HG03025 (cell line): ENCODE results near the gene EMC10.
A peak's percentile ranks its signal among the peaks of the same experiment; 100 is the strongest.
"Not testable (repeated sequence)": the region's sequence is repeated elsewhere in the genome, so short reads cannot be mapped to it uniquely, and the experiment has no call there.

ENCODE experiments used
- ATAC-seq: cut with Tn5 transposase; IDR thresholded peaks from one replicate; pipeline ENCODE4 v1.9.1; 2021; ENCODE audit warnings: mild to moderate bottlenecking, moderate library complexity; ENCODE audit not compliant: unreplicated experiment, low FRiP score

EMC10 gene

DNA sequence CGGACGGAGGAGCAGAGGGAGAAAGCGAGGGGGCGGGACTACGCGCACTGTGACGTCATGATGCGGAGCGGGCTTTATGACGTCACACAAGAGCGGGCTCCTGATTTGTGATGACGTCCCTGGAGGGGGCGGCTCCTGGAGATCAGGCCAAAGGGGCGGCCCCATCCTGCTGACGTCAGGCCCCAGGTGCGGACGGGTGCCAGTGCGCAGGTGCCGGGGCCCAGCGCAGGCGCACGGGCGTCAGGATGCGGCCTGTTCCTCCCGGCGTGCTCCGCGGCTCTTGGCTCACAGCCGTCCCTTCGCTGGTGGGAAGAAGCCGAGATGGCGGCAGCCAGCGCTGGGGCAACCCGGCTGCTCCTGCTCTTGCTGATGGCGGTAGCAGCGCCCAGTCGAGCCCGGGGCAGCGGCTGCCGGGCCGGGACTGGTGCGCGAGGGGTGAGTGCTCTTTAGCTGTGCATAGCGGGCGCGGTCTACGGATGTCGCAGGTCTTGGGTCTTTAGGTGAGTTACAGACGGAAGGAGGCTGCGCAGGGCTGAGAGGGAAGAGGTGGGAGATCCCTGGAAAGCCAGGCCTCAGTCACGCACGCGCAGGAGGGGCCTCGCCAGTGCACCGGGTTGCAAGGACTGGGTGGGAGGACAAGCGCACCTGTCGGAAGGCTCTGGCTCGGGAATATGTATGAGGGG is at the start of gene EMC10, which contains the start of gene GARIN5A:
EMC10 (plus strand) TSS at position 284 of the 683 bp plus-strand sequence; CDS start at position 322, 38 bp downstream.
GARIN5A (minus strand) TSS at position 625 of the 683 bp plus-strand sequence; CDS start at position 165, 460 bp downstream.
- ATAC-seq: peak; percentile 80

DNA sequence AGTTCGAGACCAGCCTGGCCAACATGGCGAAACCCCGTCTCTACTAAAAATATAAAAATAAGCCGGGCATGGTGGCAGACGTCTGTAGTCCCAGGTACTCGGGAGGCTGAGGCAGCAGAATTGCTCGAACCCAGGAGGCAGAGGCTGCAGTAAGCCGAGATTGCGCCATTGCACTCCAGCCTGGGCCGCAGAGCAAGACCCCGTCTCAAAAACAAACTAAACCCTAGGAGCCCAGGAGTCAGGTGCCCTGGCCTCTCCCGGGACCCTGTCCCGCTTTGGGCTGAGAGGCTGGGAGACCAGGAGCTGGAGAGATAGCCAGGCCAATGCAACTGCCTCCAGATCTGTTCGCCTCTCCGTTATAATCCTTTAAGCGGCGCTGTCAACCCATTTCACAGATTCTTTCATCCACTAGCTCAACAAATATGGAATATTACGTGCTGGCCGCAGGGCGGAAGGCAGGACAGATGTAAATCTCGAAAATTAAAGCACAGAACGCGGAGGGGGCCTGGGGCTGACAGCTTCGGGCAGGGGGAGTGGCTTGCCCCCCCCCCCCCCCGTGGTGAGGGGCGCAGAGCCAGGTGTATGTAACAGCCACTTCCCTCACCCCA is 48.9 kb upstream of the EMC10 start:
- ATAC-seq: no peak

DNA sequence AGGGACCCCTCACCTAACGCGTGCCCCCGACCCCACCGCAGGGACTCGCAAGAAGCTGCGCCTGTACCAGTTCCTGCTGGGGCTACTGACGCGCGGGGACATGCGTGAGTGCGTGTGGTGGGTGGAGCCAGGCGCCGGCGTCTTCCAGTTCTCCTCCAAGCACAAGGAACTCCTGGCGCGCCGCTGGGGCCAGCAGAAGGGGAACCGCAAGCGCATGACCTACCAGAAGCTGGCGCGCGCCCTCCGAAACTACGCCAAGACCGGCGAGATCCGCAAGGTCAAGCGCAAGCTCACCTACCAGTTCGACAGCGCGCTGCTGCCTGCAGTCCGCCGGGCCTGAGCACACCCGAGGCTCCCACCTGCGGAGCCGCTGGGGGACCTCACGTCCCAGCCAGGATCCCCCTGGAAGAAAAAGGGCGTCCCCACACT is 48.3 kb upstream of the EMC10 start:
- ATAC-seq: no peak

DNA sequence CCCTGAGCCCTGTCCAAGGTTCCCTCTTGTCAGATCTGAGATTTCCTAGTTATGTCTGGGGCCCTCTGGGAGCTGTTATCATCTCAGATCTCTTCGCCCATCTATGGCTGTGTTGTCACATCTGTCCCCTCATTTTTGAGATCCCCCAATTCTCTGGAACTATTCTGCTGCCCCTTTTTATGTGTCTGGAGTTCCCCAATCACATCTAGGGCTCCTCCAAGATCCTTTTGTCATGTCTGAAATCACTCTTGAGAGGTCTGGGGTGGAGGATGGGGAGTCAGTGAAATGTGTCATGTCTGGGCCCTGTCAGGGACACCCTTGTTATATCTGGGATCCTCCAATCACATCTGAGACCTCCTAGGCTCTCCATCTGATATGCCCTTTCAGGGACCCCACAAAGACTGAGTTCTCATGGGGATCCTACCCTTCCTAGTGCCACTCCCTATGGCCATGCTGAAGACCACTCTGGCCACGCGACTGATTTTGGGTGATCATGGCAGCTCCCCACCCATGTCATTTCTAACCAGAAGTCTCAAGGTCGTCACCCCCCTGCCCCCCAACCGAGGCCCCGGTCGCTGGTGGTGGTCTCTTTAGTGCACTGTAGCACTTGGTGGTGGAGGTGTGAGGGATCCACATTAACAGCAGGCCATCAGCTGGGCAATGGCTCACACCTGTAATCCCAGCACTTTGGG is 47.4 kb upstream of the EMC10 start:
- no peak for ATAC-seq

DNA sequence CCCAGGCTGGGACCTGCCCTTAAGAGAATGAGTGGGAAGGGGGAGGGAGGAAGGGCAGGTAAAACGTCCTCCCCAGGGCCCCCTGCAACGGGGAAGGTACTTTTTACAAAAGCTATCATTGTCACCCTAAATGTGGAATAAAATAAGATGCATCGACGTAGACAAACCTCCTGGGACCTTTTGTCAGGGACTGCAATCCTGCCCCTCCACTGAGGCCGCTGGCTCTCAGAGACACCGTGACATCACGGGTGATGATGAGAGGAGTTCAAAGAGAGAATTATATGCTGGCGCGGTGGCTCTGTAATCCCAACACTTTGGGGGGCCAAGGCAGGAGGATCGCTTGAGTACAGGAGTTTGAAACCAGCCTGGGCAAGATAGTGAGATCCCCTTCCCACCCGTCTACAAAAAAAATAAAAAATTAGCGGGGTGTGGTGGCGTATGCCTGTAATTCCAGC is 45.4 kb upstream of the EMC10 start:
- ATAC-seq: no peak

DNA sequence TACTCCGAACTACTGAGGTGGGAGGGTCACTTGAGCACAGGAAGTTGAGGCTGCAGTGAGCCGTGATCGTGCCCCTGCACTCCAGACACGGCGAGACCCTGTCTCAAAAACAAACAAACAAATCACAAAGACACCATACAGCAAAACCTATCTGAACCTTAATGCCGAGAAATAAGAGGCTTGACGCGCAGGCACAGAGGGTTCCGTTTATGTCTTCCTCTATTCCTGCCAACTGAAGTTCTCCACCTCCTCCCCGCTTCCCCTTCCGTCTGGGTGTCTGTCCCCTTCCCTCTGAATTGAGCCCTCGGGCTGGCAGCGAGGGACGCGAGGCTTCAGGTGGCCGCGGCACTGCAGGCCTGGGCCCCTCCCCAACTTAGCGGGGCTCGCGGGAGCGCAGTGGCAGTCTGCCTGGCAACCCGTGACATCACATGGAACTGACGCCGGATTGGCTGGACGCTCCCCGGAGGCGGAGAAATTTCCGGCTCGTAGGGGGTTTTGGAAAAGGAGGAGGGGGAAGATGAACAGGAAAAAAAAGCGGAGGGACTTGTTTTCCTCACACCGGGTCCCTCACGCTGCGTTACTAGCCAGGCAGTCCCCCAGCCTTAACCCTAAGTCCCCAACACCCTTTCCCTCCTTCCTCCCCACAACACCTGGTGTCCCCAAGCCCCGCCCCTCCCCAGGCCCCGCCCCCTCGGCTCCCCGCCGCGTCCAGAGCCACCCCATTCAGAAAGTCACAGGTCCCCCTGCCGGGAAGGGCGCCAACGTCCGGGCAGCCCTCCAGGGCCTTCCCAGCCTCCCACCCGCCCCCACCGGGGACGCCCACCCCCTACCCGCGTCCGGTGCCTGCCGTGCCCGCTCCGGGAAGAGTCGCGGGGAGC is 44.7 kb upstream of the EMC10 start:
- peak; percentile 72 for ATAC-seq

DNA sequence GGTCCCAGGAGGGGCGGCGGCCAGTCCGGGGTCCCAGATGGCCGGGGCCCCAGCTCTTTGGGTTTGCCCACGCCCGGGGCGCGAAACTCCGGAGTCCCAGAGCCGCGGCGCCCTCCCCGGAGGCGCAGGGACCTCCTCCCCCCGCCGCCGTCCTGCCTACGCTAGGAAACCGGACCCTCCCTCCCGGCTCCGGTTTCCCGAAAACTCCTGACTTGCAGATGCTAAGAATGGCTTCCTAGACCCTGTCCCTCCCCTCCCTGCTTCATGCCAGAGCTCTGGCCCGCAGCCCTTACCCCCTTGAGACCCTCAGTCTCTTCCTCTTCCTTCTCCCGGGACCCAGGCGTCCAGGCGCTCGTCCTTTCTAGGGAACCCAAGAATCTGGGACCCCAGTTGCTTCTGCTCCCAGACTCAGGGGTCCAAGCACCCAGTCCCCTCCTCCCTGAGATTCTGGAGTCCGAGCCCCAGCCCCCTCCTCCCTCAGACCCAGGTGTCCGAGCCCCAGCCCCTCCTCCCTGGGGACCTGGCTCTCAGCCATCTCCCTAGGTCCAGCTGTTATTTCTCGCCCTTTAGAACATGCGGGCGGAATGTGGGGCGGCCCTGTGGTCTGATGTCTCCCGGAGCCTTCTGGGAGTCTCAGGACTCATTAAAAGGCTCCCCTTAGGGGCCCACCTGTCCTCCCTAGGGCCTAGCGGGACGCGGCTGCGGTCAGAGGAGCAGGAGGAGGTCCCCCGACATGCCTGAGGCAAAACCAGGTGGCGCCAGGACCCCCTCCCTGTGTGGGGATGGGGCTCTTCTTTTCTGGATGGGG is 43.9 kb upstream of the EMC10 start, which contains the start of gene MYBPC2:
MYBPC2 (plus strand) TSS at position 672 of the 808 bp plus-strand sequence; CDS start at position 734, 62 bp downstream.
- no peak for ATAC-seq

DNA sequence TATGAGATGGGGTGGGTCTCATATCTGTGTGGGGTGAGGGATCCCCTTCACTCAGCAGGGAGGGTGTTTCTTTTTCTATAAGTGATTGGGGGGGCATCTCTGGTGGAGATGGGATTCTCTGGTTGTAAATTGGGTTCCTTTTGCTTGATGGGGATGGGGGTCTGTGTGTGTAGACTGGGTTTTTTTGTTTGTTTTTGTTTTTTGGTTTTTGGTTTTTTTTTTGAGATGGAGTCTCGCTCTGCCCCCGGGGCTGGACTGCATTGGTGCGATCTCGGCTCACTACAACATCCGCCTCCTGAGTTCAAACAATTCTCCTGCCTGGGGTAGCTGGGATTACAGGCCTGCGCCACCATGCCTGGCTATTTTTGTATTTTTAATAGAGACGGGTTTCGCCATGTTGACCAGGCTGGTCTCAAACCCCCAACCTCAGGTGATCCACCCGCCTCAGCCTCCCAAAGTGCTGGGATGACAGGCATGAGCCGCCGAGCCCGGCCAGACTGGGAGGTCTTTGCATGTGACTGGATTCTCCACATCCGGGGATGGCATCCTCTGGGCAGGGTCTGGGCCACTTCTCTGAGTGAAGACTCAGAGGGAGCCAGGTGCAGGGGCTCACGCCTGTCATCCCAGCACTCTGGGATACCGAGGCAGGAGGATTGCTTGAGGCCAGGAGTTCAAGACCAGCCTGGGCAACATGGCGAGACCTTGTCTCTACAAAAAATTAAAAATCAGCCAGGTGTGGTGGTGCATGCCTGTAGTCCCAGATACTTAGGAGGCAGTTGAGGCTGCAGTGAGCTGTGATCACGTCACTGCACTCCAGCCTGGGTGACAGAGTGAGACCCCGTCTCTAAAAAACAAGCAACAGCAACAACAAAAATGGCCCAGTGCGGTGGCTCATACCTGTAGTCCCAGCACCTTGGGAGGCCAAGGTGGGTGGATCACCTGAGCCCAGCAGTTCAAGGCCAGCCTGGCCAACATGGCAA is 42.8 kb upstream of the EMC10 start:
- ATAC-seq: no peak

DNA sequence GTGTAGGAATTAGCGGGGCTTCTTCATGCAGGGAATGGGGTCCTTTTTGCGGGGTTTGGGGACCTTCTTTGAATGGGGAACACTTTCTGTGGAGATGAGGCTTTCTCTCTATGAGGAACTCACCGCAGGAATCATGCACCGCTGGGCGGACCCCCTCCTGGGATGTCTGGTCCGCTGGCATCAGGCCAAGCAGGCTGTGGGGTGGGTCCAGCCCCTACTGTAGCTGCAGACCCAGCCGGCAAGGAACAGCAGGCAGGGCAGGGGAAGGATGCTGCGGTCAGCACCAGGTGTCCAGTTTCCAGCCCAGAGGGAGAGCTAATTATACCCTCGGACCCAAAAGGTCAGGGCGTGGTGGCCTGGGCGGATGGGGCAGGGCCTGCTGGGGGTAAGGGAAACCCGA is 41.8 kb upstream of the EMC10 start:
- no peak for ATAC-seq

DNA sequence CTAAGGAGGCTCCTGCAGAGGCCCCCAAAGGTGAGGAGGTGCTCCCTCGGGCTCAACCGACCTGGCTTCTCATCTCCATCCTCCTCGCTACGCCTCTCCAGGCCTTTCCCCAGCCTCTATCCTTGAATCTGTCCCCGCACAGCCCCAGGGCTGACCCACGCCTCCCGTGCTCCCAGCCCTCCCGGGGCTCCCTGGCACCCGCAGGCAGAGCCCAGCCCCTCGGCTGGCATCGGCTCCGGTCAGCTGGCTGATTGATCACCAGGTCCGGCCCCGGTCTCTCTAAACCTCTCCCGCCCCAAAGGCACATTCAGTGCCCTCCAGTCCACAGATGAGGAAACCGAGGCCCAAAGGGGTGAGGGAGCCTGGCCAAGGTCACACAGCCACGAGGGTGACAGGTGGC is 41.1 kb upstream of the EMC10 start:
- no peak for ATAC-seq

DNA sequence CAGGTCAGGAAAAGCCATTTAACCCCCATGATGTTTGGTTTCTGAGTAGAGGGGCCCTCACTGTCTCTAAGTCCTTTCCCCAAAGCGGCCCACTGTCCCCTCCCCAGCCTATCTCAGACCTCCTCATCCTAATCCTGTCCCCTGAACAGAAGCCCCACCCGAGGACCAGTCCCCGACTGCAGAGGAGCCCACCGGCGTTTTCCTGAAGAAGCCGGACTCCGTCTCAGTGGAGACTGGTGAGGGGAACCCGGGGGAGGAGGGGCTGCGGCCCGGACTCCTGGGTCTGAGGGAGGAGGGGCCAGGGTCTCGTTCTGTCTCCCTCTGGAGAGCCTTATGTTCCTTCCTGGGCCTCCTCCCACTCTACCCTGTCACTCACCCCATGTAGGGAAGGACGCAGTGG is 40.7 kb upstream of the EMC10 start:
- no peak for ATAC-seq

DNA sequence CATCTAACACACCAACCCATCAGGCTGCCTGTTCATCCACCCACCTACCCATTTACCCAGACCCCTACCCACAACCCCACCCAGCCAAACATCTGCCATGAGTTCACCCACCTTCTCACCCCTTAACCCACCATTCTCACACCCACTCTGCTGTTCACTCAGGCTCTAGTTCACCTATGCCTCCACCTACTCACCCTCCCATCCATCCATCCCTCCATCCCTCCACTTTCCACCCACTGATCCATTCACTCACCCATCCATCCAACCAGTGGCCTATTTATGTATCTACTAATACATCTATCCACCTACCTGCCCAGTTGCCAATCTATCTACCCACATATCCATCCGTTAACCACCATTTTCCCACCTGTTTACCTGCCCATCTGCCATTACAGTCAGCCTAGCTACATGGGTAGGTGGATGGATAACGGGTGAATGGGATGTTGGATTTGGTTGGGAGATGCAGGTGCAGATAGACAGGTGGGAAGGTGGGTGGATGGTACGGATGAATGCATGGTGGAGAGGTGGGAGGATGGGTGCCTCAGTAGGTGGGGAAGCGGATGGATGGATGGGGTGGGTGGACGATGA is 38.4 kb upstream of the EMC10 start:
- ATAC-seq: no peak

DNA sequence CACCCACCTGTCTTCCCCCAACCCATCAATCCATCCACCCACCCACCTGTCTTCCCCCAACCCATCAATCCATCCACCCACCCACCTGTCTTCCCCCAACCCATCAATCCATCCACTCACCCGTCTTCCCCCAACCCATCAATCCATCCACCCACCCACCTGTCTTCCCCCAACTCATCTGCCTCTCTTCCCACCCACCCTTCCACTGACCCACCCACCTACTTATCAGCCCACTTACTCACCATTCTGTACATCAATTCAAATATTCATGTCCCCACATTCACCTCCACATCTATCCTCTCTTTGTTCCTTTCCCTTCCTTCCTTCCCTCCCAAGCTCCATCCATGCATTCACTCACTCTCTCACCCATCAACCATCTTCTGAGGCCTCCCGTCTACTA is 37.2 kb upstream of the EMC10 start:
- ATAC-seq: not testable (repeated sequence)

DNA sequence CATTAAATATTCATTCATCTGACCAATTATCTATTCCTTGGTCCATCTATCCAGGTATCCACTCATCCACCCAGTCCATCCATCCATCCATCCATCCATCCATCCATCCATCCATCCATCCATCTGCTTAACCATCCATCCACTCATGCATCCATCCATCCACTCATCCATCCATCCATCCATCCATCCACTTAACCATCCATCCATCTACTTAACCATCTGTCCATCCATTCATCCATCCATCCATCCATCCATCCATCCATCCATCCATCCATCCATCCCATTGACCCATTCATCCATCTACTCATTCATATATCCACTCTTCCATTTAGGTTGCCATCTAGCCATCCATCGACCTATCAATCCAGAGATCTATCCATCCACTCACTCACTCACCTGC is 32.2 kb upstream of the EMC10 start:
- ATAC-seq: no peak

DNA sequence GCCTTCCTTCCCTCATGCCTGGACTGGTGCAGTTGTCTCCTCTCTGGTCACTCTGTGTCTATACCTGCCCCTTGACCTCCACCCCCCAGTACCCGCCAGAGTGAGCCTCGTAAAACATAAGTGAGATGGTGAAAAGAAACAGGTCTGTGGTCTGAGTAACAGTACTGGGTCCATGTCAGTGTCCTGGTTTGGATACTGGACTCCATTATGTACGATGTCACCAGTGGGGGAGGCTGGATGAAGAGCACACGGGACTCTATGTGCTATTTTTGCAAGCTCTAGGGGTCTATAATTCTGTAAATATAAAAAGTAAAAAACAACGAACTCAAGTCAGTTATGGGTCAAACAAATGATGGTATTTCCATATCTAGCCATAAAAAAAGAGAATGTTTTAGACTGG is 29.3 kb upstream of the EMC10 start:
- no peak for ATAC-seq

DNA sequence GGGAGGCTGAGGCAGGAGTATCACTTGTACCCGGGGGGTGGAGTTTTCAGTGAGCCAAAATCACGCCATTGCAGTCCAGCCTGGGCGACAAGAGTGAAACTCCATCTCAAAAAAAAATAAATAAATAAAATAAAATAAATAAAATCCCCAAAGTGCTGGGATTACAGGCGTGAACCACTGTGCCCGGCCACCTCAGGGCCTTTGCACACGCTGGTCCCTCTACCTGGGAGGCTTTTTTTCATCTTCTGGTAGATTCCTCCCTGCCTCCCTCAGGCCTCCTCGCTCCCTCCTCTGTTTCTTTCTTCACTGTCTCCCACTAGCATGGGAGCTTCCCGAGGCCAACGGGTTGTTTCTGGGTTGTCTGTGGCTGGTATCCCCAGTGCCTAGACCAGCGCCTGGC is 28.6 kb upstream of the EMC10 start:
- ATAC-seq: no peak

DNA sequence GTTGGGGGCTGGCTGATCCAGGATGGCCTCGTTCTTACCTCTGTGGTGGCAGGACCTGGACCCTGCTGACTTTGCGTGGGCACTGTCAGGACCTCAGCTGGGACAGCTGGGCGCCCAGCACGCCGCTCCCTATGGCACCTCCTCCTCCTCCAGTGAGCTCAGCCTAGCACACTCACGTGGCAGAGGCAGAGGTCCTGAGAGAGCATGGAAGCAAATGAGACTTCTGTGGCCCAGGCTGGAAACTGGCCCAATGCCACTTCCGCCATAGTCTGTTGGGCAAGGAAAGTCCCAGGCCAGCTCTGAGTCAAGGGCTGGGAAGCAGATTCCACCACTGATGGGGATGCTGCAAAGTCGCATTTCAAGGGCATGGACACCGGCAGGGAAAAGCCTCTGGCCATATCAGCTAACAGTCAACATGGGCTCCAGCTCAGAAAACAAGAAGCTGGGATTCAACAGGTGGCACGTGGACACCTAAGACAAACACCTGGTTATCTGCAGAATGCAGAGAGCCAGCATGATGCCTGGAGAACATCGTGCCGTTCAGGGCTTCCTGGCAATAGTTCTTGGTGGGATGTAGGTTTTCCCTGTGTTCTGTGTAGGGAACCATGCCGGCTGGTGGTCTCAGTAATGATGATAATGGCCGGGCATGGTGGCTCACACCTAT is 26.9 kb upstream of the EMC10 start:
- ATAC-seq: no peak
